Upper lobe of left lung (tissue), 4 donors: Measurements from ENCODE around the gene PZP.

Experiments used
- EP300 ChIP-seq, 4 donors: sonication (generic); formaldehyde crosslinking; IDR thresholded peaks; one replicate each; pipeline ENCODE4 v1.5.1; 2017; ENCODE audit warnings: antibody characterized with exemption in 4 of 4, control low read depth in 2 of 4
- TF ChIP-seq, protein P1 (sequence below), 6 experiments: fragments of 450-650 bp in 4 of 6; fragments of 200-600 bp in 2 of 6; sonication (generic) in 2 of 6; IDR thresholded peaks; one replicate each; pipeline ENCODE4 v1.5.1; 2016 to 2019; ENCODE audit warnings: antibody characterized with exemption in 6 of 6

DNA sequence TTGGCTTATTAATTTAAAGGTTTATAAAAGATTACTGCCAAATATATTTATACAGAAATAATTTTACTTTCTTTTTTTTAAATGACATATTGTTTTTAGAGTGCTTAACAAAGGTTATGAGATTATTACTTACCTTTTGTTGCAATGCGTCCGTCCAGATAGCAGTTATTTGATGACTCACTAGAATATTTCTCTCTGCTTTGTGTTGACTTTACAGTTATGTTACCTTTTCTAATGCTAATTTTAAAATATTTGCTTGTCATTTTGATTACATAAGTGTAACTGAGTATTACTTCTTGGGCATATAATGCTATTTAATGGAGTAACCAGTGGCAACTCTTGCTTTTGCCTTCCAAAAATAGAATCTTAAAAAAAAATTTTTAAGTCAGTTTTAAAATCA is 6.3 kb upstream of the PZP start:
- TF ChIP-seq, protein P1, sequence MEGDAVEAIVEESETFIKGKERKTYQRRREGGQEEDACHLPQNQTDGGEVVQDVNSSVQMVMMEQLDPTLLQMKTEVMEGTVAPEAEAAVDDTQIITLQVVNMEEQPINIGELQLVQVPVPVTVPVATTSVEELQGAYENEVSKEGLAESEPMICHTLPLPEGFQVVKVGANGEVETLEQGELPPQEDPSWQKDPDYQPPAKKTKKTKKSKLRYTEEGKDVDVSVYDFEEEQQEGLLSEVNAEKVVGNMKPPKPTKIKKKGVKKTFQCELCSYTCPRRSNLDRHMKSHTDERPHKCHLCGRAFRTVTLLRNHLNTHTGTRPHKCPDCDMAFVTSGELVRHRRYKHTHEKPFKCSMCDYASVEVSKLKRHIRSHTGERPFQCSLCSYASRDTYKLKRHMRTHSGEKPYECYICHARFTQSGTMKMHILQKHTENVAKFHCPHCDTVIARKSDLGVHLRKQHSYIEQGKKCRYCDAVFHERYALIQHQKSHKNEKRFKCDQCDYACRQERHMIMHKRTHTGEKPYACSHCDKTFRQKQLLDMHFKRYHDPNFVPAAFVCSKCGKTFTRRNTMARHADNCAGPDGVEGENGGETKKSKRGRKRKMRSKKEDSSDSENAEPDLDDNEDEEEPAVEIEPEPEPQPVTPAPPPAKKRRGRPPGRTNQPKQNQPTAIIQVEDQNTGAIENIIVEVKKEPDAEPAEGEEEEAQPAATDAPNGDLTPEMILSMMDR (IDR thresholded peaks at IDR 0.05) = no peak
- no peak for TF ChIP-seq EP300 (IDR thresholded peaks at IDR 0.05)
